HG02571 (cell line): ENCODE measurements around the gene ZNF644.

Experiments
- ATAC-seq: cut with Tn5 transposase; IDR thresholded peaks from one replicate; pipeline ENCODE4 v1.9.1; 2021; ENCODE audit warnings: mild to moderate bottlenecking, moderate library complexity; ENCODE audit not compliant: unreplicated experiment

Gene ZNF644

DNA sequence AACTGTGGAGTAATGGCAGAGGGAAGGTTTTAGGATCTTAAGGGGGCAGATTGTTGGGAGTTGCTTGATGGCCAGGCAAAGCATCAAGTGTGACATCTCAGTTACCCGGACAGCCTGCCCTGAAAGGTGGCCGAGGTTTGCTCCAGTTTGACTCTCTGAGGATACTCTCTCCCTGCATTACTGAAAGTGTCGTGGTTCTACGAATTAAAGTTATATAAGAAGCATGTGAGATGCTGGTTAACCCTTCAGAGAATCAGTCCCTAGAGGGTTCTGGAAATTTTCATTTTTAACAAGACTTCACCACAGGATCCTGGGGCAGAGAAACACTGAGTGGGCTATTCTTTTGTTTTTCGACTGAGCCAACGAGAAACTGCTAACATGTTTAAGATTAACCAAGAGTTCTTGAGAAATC lies 689 bp upstream of the ZNF644 start:
- no peak for ATAC-seq

- ATAC-seq = peak; percentile 40
These were observed 709 bp downstream of the ZNF644 start for GRCh38 chr1:91020967-91021685.

DNA sequence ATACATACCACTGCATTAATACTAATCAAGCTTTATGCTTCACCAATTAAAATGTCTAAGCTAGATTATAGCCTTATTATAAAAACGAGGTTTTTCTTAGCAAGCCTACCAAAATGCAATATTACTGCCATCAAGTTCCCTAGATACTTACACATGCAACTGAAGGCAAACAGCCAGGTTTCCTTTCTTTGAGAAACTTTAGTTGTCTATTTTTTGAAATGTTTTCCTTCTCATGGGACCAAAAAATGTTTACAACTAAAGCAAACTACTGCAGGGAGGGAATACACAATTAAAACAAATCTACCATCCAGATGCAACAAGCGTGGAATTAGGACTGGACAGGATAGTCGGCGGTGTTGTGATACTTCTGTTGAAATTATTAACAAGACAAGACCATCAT lies 1.3 kb downstream of the ZNF644 start:
- no peak for ATAC-seq

- ATAC-seq = no peak
These were observed 3.8 kb downstream of the ZNF644 start for GRCh38 chr1:91018006-91018405.

- no peak for ATAC-seq
These were observed 5.9 kb downstream of the ZNF644 start for GRCh38 chr1:91015794-91016550.

DNA sequence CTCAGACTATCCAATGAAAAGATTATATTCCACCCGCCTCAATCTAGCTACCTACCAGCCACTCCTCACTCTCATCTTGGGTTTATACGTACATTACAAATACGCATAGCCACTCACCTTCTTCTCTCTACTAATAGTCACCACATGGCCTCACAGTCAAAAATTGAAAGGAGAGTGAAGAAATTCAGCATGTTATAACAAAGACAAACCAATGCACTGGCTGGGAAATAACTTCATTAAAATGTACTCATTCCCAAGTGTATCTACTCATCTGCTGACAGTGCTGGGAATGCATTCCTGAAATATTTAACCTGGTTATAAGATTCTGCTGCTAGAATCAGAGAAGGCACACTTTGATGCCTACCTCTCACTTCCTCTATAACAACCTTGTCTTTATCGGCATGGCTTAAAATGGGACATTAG lies 6.5 kb downstream of the ZNF644 start:
- no peak for ATAC-seq

GRCh38 chr1:91014475-91014874 lies 7.4 kb downstream of the ZNF644 start:
- no peak for ATAC-seq

DNA sequence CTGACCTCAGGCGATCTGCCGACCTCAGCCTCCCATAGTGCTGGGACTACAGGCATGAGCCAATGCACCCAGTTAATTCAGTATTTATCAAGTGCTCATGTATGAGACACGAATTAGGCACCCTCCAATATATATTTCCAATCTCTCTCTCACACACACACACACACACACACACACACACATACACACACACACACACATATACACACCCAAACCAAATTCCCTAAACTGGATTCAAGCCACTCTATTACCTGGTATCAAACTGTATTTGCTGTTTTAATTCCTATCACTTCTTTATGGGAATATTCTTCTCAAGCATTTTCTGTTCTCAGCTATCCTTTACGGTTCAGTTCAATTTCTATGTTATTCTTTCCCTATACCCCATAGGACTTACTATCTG lies 8.5 kb downstream of the ZNF644 start:
- no peak for ATAC-seq

DNA sequence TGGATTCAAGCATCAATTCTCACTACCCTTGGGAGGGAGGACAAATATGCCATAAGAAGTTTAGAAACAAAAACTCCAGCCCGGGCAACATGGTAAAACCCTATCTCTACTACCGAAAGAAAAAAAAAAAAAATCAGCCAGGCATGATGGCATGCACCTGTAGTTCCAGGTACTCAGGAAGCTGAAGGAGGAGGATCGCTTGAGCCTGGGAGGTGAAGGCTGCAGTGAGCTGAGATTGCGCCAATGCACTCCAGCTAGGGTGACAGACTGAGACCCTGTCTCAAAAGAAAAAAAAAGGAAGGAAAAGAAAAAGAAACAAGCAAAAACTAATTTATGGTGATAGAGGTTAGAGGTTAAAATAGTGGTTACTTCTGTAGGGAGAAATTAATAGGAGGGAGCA lies 9.6 kb downstream of the ZNF644 start:
- no peak for ATAC-seq

DNA sequence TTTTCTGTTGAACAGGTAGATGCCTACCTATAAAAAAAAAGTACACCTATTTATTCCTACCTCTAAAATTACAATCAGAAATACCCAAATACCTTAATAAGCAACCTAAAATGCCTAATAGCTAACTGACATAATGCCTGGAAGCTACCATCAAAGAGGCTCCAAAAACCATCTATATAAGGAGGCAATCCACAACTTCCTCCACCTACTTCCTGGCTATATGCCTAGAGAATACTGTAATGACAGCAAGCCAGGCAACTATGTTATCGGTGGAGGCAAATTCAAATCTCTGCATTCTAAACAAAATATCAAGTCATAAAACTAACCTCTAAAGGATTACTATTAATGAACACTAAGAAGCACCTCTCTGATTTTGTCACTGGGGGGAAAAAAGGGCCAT lies 10.1 kb downstream of the ZNF644 start:
- ATAC-seq = no peak

GRCh38 chr1:91007827-91008226 lies 14.0 kb downstream of the ZNF644 start:
- ATAC-seq = no peak

- no peak for ATAC-seq
These were observed 14.7 kb downstream of the ZNF644 start for GRCh38 chr1:91007092-91007491.

DNA sequence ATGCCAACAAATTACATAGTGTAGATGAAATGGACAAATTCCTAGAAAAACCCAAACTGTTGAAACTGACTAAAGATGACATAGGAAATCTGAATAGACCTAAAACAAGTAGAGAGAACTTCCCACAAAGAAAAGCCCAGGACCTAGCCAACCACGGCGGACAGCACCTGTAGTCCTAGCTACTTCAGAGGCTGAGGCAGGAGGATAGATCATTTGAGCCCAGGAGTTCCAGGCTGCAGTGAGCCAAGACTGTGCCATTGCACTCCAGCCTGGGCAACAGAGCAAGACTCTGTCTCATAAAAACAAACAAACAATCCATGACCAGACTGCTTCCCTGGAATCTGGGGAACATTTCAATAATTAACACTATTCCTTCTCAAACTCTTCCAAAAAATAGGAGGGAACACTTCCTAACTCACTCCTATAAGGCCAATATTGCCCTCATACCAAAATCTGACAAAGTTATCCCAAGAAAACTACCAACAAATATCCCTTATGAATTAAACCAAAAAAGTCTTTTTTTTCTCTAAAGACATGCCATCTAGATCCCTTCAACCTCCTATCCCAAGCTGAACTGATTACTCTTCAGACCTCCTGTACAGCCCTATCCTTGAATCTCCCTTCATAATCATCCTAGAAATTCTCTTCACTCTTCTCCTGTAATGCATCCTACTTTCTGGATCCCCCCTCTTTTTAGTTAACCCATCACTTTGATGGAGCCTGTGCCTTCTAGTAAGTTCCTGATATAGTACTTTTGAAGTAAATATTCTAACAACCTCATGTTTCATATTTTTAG lies 15.5 kb downstream of the ZNF644 start:
- ATAC-seq = no peak

GRCh38 chr1:91005285-91005684 lies 16.6 kb downstream of the ZNF644 start:
- no peak for ATAC-seq

DNA sequence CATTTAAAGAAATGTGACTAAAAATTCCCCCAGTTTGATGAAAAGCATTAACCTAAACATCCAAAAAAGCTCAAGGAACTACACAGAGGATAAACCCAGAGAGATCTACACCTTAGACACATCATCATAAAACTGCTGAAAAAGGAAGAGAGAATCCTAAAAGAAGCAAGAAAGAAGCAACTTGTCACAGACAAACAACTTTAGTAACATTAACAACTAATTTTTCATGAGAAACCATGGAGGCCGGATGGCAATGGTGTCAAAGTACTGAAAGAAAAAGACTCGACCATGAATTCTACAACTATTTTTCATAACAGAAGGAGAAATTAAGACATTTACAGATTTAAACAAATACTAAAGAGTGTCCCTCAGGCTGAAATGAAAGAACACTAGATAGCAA lies 17.7 kb downstream of the ZNF644 start:
- no peak for ATAC-seq

DNA sequence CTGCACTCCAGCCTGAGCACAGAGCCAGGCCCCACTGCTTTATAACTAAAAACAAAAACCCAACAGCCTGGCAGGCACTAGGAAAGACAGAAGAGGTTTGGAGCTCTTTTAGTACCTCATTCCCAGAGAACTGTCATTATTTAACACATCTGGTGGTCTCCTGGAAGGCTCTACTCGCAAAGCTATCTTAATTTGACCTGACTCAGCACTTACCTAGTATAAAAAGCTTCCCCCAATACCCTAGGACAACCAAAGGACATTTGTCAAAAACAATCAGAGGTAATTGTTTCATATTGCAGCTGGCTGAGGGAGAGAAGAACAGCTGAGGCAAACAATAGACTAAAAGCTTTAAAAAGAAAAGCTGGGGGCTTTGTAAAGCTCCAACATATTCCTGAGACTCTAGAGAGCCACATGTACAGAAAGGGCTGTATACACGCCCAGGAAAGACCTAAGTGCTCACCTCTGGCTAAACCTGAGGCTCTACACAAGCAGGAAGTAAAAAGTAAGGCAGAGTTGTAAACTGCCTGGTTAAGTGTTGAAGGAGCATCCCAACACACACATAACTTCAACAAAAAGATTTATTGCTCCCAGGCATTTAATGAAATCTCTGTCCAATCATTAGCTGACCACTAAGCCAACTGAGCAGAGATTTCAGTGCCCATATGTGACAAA lies 25.0 kb downstream of the ZNF644 start:
- no peak for ATAC-seq

DNA sequence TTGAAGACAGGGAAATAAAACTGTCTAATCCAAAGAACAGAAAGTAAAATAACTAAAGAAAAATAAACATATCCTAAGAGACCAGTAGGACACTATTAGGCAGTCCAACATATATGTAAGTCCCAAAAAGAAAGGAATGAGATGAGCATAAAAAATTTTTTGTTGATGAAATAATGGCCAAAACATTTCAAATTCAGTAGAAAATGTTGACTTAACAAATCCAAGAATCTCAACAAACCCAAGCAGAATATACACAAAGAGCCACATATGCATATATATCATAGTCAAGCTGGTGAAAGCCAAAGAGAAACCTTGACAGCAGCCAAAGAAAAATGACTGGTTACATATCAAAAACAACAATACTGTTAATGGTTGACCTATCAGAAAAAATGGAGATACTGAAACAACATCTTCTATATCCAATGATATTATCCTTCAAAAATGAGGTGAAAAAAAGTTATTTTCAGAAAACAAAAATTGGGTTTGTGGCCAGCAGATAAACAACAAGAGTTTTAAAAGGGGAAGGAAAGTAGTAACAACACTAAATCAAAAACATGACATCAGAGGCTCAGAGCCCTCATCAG lies 26.4 kb downstream of the ZNF644 start:
- no peak for ATAC-seq

DNA sequence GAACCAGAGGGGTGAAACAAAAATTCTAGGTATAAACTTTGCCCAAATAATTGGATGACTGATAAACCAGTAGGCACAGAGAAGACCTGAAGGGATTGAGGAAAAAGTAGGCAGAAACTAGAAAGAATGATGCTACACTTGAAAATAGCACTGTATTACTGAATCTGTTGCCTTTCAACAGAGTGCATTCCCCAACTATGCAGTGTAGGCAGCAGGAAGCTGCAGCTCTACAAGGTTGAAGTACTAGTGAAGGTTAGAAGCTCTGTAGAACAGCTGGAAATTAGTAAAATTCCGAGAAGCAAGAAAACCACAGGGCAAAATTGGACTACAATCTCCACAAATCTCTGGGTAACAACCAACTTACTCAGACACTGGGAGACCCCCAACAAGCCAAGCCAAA lies 27.4 kb downstream of the ZNF644 start:
- ATAC-seq = no peak

GRCh38 chr1:90993245-90993644 lies 28.6 kb downstream of the ZNF644 start:
- no peak for ATAC-seq

GRCh38 chr1:90990779-90991178 lies 31.1 kb downstream of the ZNF644 start:
- ATAC-seq = no peak

DNA sequence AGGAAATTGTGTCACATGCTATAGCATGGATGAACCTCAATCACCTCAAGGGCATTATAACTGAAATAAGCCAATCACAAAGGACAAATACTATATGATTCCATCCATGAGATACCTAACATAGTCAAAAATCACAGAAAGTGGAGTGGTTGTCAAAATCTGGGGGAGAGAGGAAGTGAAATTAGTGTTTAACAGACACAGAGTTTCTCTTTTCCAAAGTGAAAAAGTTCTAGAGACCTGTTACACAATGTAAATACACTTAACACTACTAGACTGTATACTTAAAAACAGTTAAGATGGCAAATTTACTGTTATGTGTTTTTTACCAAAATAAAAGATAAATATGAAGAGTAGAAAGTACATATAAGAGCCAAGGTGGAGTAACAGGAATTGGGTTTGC lies 31.8 kb downstream of the ZNF644 start:
- peak; percentile 66 for ATAC-seq
